NCI-H345 treated with DMSO at 0.1 percent for 48 hours (cell line): Measurements from ENCODE around the gene BLM.

Experiments used
- DNase-seq: peaks from one replicate; lab custom pipeline; 2025; ENCODE audit not compliant: unreplicated experiment; lab: John Stamatoyannopoulos, UW

Gene BLM

GRCh38 chr15:90691369-90691768 lies 25.8 kb upstream of the BLM start:
- DNase-seq: no peak

- no peak for DNase-seq
Measured at GRCh38 chr15:90691982-90692773, 25.0 kb upstream of the BLM start.

- DNase-seq: no peak
Measured at GRCh38 chr15:90694987-90695386, 22.2 kb upstream of the BLM start.

- no peak for DNase-seq
Measured at GRCh38 chr15:90697175-90697574, 20.0 kb upstream of the BLM start.

GRCh38 chr15:90698629-90699028 lies 18.5 kb upstream of the BLM start:
- DNase-seq: no peak

- DNase-seq: no peak
Measured at GRCh38 chr15:90701048-90701447, 16.1 kb upstream of the BLM start.

- no peak for DNase-seq
Measured at GRCh38 chr15:90701880-90702630, 15.1 kb upstream of the BLM start.

GRCh38 chr15:90703455-90703854 lies 13.7 kb upstream of the BLM start:
- DNase-seq: no peak

GRCh38 chr15:90705212-90705611 lies 11.9 kb upstream of the BLM start:
- no peak for DNase-seq

GRCh38 chr15:90706394-90707327 lies 10.5 kb upstream of the BLM start:
- DNase-seq: peak; percentile 70

- no peak for DNase-seq
Measured at GRCh38 chr15:90707489-90707888, 9.7 kb upstream of the BLM start.

GRCh38 chr15:90708516-90708915 lies 8.6 kb upstream of the BLM start:
- DNase-seq: no peak

GRCh38 chr15:90709278-90709677 lies 7.9 kb upstream of the BLM start:
- DNase-seq: no peak

- DNase-seq: no peak
Measured at GRCh38 chr15:90710436-90711027, 6.6 kb upstream of the BLM start.

GRCh38 chr15:90711418-90711824 lies 5.7 kb upstream of the BLM start:
- DNase-seq: no peak

GRCh38 chr15:90711842-90712241 lies 5.3 kb upstream of the BLM start:
- no peak for DNase-seq

- no peak for DNase-seq
Measured at GRCh38 chr15:90713081-90713480, 4.1 kb upstream of the BLM start.

- DNase-seq: no peak
Measured at GRCh38 chr15:90716317-90716975, 700 bp upstream of the BLM start.

- DNase-seq: no peak
Measured at GRCh38 chr15:90718232-90718631, 1.1 kb downstream of the BLM start.

- no peak for DNase-seq
Measured at GRCh38 chr15:90720131-90720530, 3.0 kb downstream of the BLM start.
